HUES64 (cell line): ENCODE measurements around the gene CALD1.

Experiments used
- H3K27ac ChIP-seq: 2 replicates; pipeline ENCODE4 v1.7.0; 2013; ENCODE audit warnings: low read depth, low read length, inconsistent platforms
- H3K27me3 ChIP-seq: 2 replicates; pipeline ENCODE4 v1.6.1; 2013; ENCODE audit warnings: mild to moderate bottlenecking, low read length; ENCODE audit not compliant: insufficient read depth
- H3K36me3 ChIP-seq: 2 replicates; pipeline ENCODE4 v1.6.1; 2013; ENCODE audit warnings: mild to moderate bottlenecking, low read length; ENCODE audit not compliant: insufficient read depth
- H3K4me1 ChIP-seq: 2 replicates; pipeline ENCODE4 v1.6.1; 2013; ENCODE audit warnings: mild to moderate bottlenecking, low read length, moderate library complexity; ENCODE audit not compliant: insufficient read depth
- H3K4me3 ChIP-seq: 2 replicates; pipeline ENCODE4 v1.5.1; 2013; ENCODE audit warnings: mild to moderate bottlenecking, low read length, moderate library complexity
- H3K9ac ChIP-seq: 2 replicates; pipeline ENCODE4 v1.6.1; 2013; ENCODE audit warnings: mild to moderate bottlenecking, low read depth, low read length
- H3K9me3 ChIP-seq: 2 replicates; pipeline ENCODE4 v1.6.1; 2013; ENCODE audit warnings: low read depth, low read length; ENCODE audit not compliant: insufficient read depth
- WGBS: fragments of 150-250, 120-280 bp; methylation state at CpG from one replicate; pipeline ENCODE4 v1.1.7; 2013; ENCODE audit warnings: missing lambda C conversion rate; 5-methylcytosine and 5-hydroxymethylcytosine counted together

Gene CALD1

GRCh38 chr7:134844200-134844599 is 64.8 kb downstream of the CALD1 start:
- no peaks in the 10 kb centered on the region for H3K9me3 ChIP-seq
- H3K9ac ChIP-seq, result no peak overlapping the region
- no peaks in the 10 kb centered on the region for H3K27me3 ChIP-seq
- H3K27ac ChIP-seq, result peak overlapping the region; percentile 60
- peaks cover 15% of the 10 kb centered on the region for H3K4me1 ChIP-seq
- no peak overlapping the region for H3K4me3 ChIP-seq
- H3K36me3 ChIP-seq, result peaks cover 56% of the 10 kb centered on the region

GRCh38 chr7:134845461-134845860 is 66.0 kb downstream of the CALD1 start:
- WGBS, result 77% methylated on average over 3 of the region's 3 CpGs
- no peak overlapping the region for H3K27ac ChIP-seq

GRCh38 chr7:134847851-134848588 is 68.6 kb downstream of the CALD1 start:
- Histone ChIP-seq H3K9ac (no peak overlapping the region), H3K27ac (no peak overlapping the region), H3K27me3 (no peaks in the 10 kb centered on the region), H3K4me1 (peaks cover 12% of the 10 kb centered on the region), H3K36me3 (peaks cover 59% of the 10 kb centered on the region), H3K9me3 (no peaks in the 10 kb centered on the region), H3K4me3 (no peak overlapping the region)
- WGBS, result 83% methylated on average over 7 of the region's 7 CpGs

More at GRCh38 chr7:134845461-134845860, 66.0 kb downstream of the CALD1 start:
- Histone ChIP-seq H3K4me1 (peaks cover 15% of the 10 kb centered on the region), H3K27me3 (no peaks in the 10 kb centered on the region), H3K4me3 (no peak overlapping the region), H3K9ac (no peak overlapping the region), H3K9me3 (no peaks in the 10 kb centered on the region), H3K36me3 (peaks cover 59% of the 10 kb centered on the region)

- H3K4me3 ChIP-seq, result no peak overlapping the region
- no peaks in the 10 kb centered on the region for H3K27me3 ChIP-seq
- H3K9ac ChIP-seq, result no peak overlapping the region
- peaks cover 40% of the 10 kb centered on the region for H3K36me3 ChIP-seq
- no peak overlapping the region for H3K27ac ChIP-seq
- 97% methylated on average over 2 of the region's 2 CpGs for WGBS
- H3K4me1 ChIP-seq, result peaks cover 8% of the 10 kb centered on the region
- H3K9me3 ChIP-seq, result no peaks in the 10 kb centered on the region
These were observed 70.6 kb downstream of the CALD1 start for GRCh38 chr7:134850066-134850465.

- H3K27me3 ChIP-seq, result no peaks in the 10 kb centered on the region
- peaks cover 19% of the 10 kb centered on the region for H3K4me1 ChIP-seq
- H3K36me3 ChIP-seq, result peaks cover 30% of the 10 kb centered on the region; the same call in 1 of the 2 replicates
- H3K27ac ChIP-seq, result no peak overlapping the region
- H3K9me3 ChIP-seq, result no peaks in the 10 kb centered on the region
- H3K9ac ChIP-seq, result no peak overlapping the region
- H3K4me3 ChIP-seq, result no peak overlapping the region
- WGBS, result 94% methylated on average over 3 of the region's 3 CpGs
These were observed 71.7 kb downstream of the CALD1 start for GRCh38 chr7:134851141-134851540.

GRCh38 chr7:134852625-134853024 is 73.2 kb downstream of the CALD1 start:
- H3K9me3 ChIP-seq, result no peaks in the 10 kb centered on the region
- 93% methylated on average over 2 of the region's 2 CpGs for WGBS
- no peak overlapping the region for H3K4me3 ChIP-seq
- no peaks in the 10 kb centered on the region for H3K27me3 ChIP-seq
- peaks cover 26% of the 10 kb centered on the region for H3K4me1 ChIP-seq
- H3K36me3 ChIP-seq, result peaks cover 21% of the 10 kb centered on the region; the same call in 1 of the 2 replicates
- no peak overlapping the region for H3K9ac ChIP-seq
- H3K27ac ChIP-seq, result no peak overlapping the region

- Histone ChIP-seq H3K4me3 (no peak overlapping the region), H3K27ac (no peak overlapping the region), H3K9ac (no peak overlapping the region), H3K9me3 (no peaks in the 10 kb centered on the region), H3K36me3 (peaks cover 14% of the 10 kb centered on the region; the same call in 1 of the 2 replicates), H3K27me3 (no peaks in the 10 kb centered on the region), H3K4me1 (peaks cover 26% of the 10 kb centered on the region)
- 82% methylated on average over 3 of the region's 3 CpGs for WGBS
These were observed 75.4 kb downstream of the CALD1 start for GRCh38 chr7:134854816-134855215.

GRCh38 chr7:134855442-134855841 is 76.0 kb downstream of the CALD1 start:
- 100% methylated on average over 1 of the region's 1 CpG for WGBS
- H3K36me3 ChIP-seq, result peaks cover 11% of the 10 kb centered on the region; the same call in 1 of the 2 replicates
- H3K4me1 ChIP-seq, result peaks cover 26% of the 10 kb centered on the region
- H3K4me3 ChIP-seq, result no peak overlapping the region
- H3K27me3 ChIP-seq, result no peaks in the 10 kb centered on the region
- no peaks in the 10 kb centered on the region for H3K9me3 ChIP-seq
- no peak overlapping the region for H3K9ac ChIP-seq
- H3K27ac ChIP-seq, result no peak overlapping the region

- H3K9me3 ChIP-seq, result no peaks in the 10 kb centered on the region
- peak overlapping the region; percentile 7; the same call in 1 of the 2 replicates for H3K27ac ChIP-seq
- no peak overlapping the region for H3K9ac ChIP-seq
- no peaks in the 10 kb centered on the region for H3K27me3 ChIP-seq
- H3K36me3 ChIP-seq, result 0 out of 2 replicates have a peak, but pooled peaks cover 8% of the 10 kb centered on the region
- WGBS, result 88% methylated on average over 7 of the region's 7 CpGs
- no peak overlapping the region for H3K4me3 ChIP-seq
- peaks cover 26% of the 10 kb centered on the region for H3K4me1 ChIP-seq
These were observed 76.7 kb downstream of the CALD1 start for GRCh38 chr7:134856091-134856490.

GRCh38 chr7:134856691-134857090 is 77.3 kb downstream of the CALD1 start:
- Histone ChIP-seq H3K4me1 (peaks cover 26% of the 10 kb centered on the region), H3K9me3 (no peaks in the 10 kb centered on the region), H3K27me3 (no peaks in the 10 kb centered on the region), H3K4me3 (no peak overlapping the region), H3K36me3 (0 out of 2 replicates have a peak, but pooled peaks cover 4% of the 10 kb centered on the region), H3K27ac (no peak overlapping the region), H3K9ac (no peak overlapping the region)
- WGBS, result 81% methylated on average over 3 of the region's 4 CpGs

- Histone ChIP-seq H3K27ac (no peak overlapping the region), H3K9me3 (no peaks in the 10 kb centered on the region), H3K36me3 (no peaks in the 10 kb centered on the region), H3K27me3 (no peaks in the 10 kb centered on the region), H3K4me3 (no peak overlapping the region), H3K4me1 (peaks cover 26% of the 10 kb centered on the region), H3K9ac (no peak overlapping the region)
These were observed 78.5 kb downstream of the CALD1 start for GRCh38 chr7:134857958-134858357.
